ENCODE measurements around the gene SPARCL1.

SPARCL1 gene

GRCh38 chr4:87559090-87559837 lies 30.1 kb upstream of the SPARCL1 start:
- Histone ChIP-seq H3K79me2 (ENCODE audit: control insufficient read depth, insufficient read depth, low read length, unreplicated experiment) (no peaks in the 10 kb centered on the region), H3K27me3 (ENCODE audit: insufficient read depth, low read length) (no peaks in the 10 kb centered on the region), H3K27ac (ENCODE audit: low read depth, low read length) (no peak overlapping the region), H3K36me3 (ENCODE audit: insufficient read depth, low read length) (no peaks in the 10 kb centered on the region), H2AFZ (ENCODE audit: low read length, unreplicated experiment) (no peak overlapping the region), H3K4me3 (ENCODE audit: low read depth, low read length) (no peak overlapping the region), H3K4me1 (ENCODE audit: control insufficient read depth, insufficient read depth, low read length, unreplicated experiment) (peaks cover 15% of the 10 kb centered on the region)

- H2AFZ ChIP-seq (ENCODE audit: low read length, unreplicated experiment) = no peak overlapping the region
- no peak overlapping the region for H3K27ac ChIP-seq (ENCODE audit: low read depth, low read length)
- no peak overlapping the region for H3K4me3 ChIP-seq (ENCODE audit: low read depth, low read length)
- no peaks in the 10 kb centered on the region for H3K79me2 ChIP-seq (ENCODE audit: control insufficient read depth, insufficient read depth, low read length, unreplicated experiment)
- no peaks in the 10 kb centered on the region for H3K27me3 ChIP-seq (ENCODE audit: insufficient read depth, low read length)
- peaks cover 15% of the 10 kb centered on the region for H3K4me1 ChIP-seq (ENCODE audit: control insufficient read depth, insufficient read depth, low read length, unreplicated experiment)
- no peaks in the 10 kb centered on the region for H3K36me3 ChIP-seq (ENCODE audit: insufficient read depth, low read length)
These were observed 28.2 kb upstream of the SPARCL1 start for GRCh38 chr4:87557348-87557747.

GRCh38 chr4:87555773-87556619 lies 26.8 kb upstream of the SPARCL1 start:
- no peaks in the 10 kb centered on the region for H3K79me2 ChIP-seq (ENCODE audit: control insufficient read depth, insufficient read depth, low read length, unreplicated experiment)
- H3K27me3 ChIP-seq (ENCODE audit: insufficient read depth, low read length) = no peaks in the 10 kb centered on the region
- peak overlapping the region; percentile 67 for H3K27ac ChIP-seq (ENCODE audit: low read depth, low read length)
- H2AFZ ChIP-seq (ENCODE audit: low read length, unreplicated experiment) = peak overlapping the region; percentile 26
- H3K36me3 ChIP-seq (ENCODE audit: insufficient read depth, low read length) = no peaks in the 10 kb centered on the region
- no peak overlapping the region for H3K4me3 ChIP-seq (ENCODE audit: low read depth, low read length)
- H3K4me1 ChIP-seq (ENCODE audit: control insufficient read depth, insufficient read depth, low read length, unreplicated experiment) = peaks cover 15% of the 10 kb centered on the region

- H3K4me3 ChIP-seq (ENCODE audit: low read depth, low read length) = no peak overlapping the region
- H3K79me2 ChIP-seq (ENCODE audit: control insufficient read depth, insufficient read depth, low read length, unreplicated experiment) = no peaks in the 10 kb centered on the region
- H3K4me1 ChIP-seq (ENCODE audit: control insufficient read depth, insufficient read depth, low read length, unreplicated experiment) = peaks cover 15% of the 10 kb centered on the region
- peaks cover 13% of the 10 kb centered on the region; the same call in 1 of the 2 replicates for H3K27me3 ChIP-seq (ENCODE audit: insufficient read depth, low read length)
- H3K27ac ChIP-seq (ENCODE audit: low read depth, low read length) = no peak overlapping the region
- H2AFZ ChIP-seq (ENCODE audit: low read length, unreplicated experiment) = no peak overlapping the region
- no peaks in the 10 kb centered on the region for H3K36me3 ChIP-seq (ENCODE audit: insufficient read depth, low read length)
These were observed 24.0 kb upstream of the SPARCL1 start for GRCh38 chr4:87553182-87553581.

GRCh38 chr4:87551361-87551760 lies 22.2 kb upstream of the SPARCL1 start:
- H3K4me1 ChIP-seq (ENCODE audit: control insufficient read depth, insufficient read depth, low read length, unreplicated experiment) = peaks cover 6% of the 10 kb centered on the region
- H3K27ac ChIP-seq (ENCODE audit: low read depth, low read length) = no peak overlapping the region
- no peak overlapping the region for H2AFZ ChIP-seq (ENCODE audit: low read length, unreplicated experiment)
- H3K4me3 ChIP-seq (ENCODE audit: low read depth, low read length) = no peak overlapping the region
- peaks cover 13% of the 10 kb centered on the region; the same call in 1 of the 2 replicates for H3K27me3 ChIP-seq (ENCODE audit: insufficient read depth, low read length)
- H3K36me3 ChIP-seq (ENCODE audit: insufficient read depth, low read length) = no peaks in the 10 kb centered on the region
- no peaks in the 10 kb centered on the region for H3K79me2 ChIP-seq (ENCODE audit: control insufficient read depth, insufficient read depth, low read length, unreplicated experiment)

GRCh38 chr4:87547016-87547708 lies 18.0 kb upstream of the SPARCL1 start:
- no peak overlapping the region for H3K27ac ChIP-seq (ENCODE audit: low read depth, low read length)
- H3K4me1 ChIP-seq (ENCODE audit: control insufficient read depth, insufficient read depth, low read length, unreplicated experiment) = no peaks in the 10 kb centered on the region
- H3K27me3 ChIP-seq (ENCODE audit: insufficient read depth, low read length) = peaks cover 13% of the 10 kb centered on the region; the same call in 1 of the 2 replicates
- H2AFZ ChIP-seq (ENCODE audit: low read length, unreplicated experiment) = no peak overlapping the region
- no peaks in the 10 kb centered on the region for H3K36me3 ChIP-seq (ENCODE audit: insufficient read depth, low read length)
- no peak overlapping the region for H3K4me3 ChIP-seq (ENCODE audit: low read depth, low read length)
- H3K79me2 ChIP-seq (ENCODE audit: control insufficient read depth, insufficient read depth, low read length, unreplicated experiment) = no peaks in the 10 kb centered on the region

- H2AFZ ChIP-seq (ENCODE audit: low read length, unreplicated experiment) = no peak overlapping the region
- H3K79me2 ChIP-seq (ENCODE audit: control insufficient read depth, insufficient read depth, low read length, unreplicated experiment) = no peaks in the 10 kb centered on the region
- H3K4me1 ChIP-seq (ENCODE audit: control insufficient read depth, insufficient read depth, low read length, unreplicated experiment) = no peaks in the 10 kb centered on the region
- H3K36me3 ChIP-seq (ENCODE audit: insufficient read depth, low read length) = no peaks in the 10 kb centered on the region
- no peak overlapping the region for H3K4me3 ChIP-seq (ENCODE audit: low read depth, low read length)
- peaks cover 12% of the 10 kb centered on the region; the same call in 1 of the 2 replicates for H3K27me3 ChIP-seq (ENCODE audit: insufficient read depth, low read length)
- H3K27ac ChIP-seq (ENCODE audit: low read depth, low read length) = no peak overlapping the region
These were observed 15.9 kb upstream of the SPARCL1 start for GRCh38 chr4:87545052-87545451.

- H3K4me3 ChIP-seq (ENCODE audit: low read depth, low read length) = no peak overlapping the region
- peaks cover 2% of the 10 kb centered on the region; the same call in 1 of the 2 replicates for H3K27me3 ChIP-seq (ENCODE audit: insufficient read depth, low read length)
- H3K79me2 ChIP-seq (ENCODE audit: control insufficient read depth, insufficient read depth, low read length, unreplicated experiment) = no peaks in the 10 kb centered on the region
- H2AFZ ChIP-seq (ENCODE audit: low read length, unreplicated experiment) = no peak overlapping the region
- no peaks in the 10 kb centered on the region for H3K4me1 ChIP-seq (ENCODE audit: control insufficient read depth, insufficient read depth, low read length, unreplicated experiment)
- H3K27ac ChIP-seq (ENCODE audit: low read depth, low read length) = no peak overlapping the region
- no peaks in the 10 kb centered on the region for H3K36me3 ChIP-seq (ENCODE audit: insufficient read depth, low read length)
These were observed 14.8 kb upstream of the SPARCL1 start for GRCh38 chr4:87543835-87544461.

GRCh38 chr4:87542734-87543312 lies 13.6 kb upstream of the SPARCL1 start:
- Histone ChIP-seq H3K79me2 (ENCODE audit: control insufficient read depth, insufficient read depth, low read length, unreplicated experiment) (no peaks in the 10 kb centered on the region), H3K27ac (ENCODE audit: low read depth, low read length) (no peak overlapping the region), H3K4me3 (ENCODE audit: low read depth, low read length) (no peak overlapping the region), H2AFZ (ENCODE audit: low read length, unreplicated experiment) (no peak overlapping the region), H3K4me1 (ENCODE audit: control insufficient read depth, insufficient read depth, low read length, unreplicated experiment) (no peaks in the 10 kb centered on the region), H3K36me3 (ENCODE audit: insufficient read depth, low read length) (no peaks in the 10 kb centered on the region), H3K27me3 (ENCODE audit: insufficient read depth, low read length) (no peaks in the 10 kb centered on the region)
